Measurements from ENCODE around the gene KCNH2.

The KCNH2 gene

DNA sequence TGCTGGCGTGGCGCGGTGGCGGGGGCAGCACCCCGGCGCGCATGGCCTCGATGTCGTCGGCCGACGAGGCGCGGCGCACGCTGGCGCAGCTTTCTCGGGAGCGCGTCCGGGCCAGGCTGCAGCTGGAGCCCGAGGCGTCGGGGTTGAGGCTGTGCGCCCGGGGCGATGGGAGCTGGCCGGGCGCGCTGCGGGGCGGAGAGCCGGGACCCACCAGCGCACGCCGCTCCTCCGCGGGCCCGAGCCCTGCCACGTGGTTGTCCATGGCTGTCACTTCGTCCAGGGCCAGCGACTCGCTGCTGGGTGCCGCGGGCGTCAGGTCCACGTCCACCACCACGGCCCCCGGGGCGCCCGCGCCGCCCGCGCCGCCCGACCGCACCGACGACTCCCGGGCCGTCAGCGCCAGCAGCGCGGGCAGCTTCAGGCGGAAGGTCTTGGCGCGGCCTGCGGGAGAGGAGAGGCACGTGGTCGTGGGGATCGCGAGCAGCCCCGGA, 20.0 kb downstream of the KCNH2 start:
- no peak for DNase-seq

- DNase-seq, result no peak
Observed at GRCh38 chr7:150957133-150958020, 20.7 kb downstream of the KCNH2 start.

GRCh38 chr7:150956395-150957132, 21.6 kb downstream of the KCNH2 start:
- no peak for DNase-seq

- peak; percentile 41 to 83 for DNase-seq
Observed at GRCh38 chr7:150955519-150956394, 22.4 kb downstream of the KCNH2 start.

DNA sequence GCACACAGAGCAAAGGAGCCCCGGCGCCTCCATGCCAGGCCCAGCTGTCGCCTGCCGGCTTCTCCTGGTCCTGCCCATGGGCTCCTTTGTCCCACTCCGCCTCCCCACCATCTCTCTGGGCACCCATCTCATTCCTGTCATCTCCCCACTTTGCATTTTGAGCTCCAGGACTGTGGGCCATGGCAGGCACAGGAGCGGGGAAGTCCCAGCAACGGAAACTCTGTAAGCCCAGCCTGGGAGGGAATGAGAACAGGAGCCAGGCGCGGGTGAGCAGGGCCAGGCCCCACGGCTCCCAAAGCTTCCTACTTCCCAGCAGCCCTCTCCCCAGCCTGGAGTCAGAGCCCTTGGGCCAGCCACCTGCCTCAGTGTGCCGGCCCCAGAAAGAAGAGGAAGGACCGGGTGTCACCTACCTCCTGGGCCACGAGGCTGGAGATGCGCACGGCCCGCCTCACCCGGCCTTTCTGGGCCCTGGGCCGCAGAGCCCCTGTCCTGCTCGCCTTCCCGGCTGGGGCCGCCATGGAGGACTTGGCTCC, 23.1 kb downstream of the KCNH2 start:
- no peak for DNase-seq

DNA sequence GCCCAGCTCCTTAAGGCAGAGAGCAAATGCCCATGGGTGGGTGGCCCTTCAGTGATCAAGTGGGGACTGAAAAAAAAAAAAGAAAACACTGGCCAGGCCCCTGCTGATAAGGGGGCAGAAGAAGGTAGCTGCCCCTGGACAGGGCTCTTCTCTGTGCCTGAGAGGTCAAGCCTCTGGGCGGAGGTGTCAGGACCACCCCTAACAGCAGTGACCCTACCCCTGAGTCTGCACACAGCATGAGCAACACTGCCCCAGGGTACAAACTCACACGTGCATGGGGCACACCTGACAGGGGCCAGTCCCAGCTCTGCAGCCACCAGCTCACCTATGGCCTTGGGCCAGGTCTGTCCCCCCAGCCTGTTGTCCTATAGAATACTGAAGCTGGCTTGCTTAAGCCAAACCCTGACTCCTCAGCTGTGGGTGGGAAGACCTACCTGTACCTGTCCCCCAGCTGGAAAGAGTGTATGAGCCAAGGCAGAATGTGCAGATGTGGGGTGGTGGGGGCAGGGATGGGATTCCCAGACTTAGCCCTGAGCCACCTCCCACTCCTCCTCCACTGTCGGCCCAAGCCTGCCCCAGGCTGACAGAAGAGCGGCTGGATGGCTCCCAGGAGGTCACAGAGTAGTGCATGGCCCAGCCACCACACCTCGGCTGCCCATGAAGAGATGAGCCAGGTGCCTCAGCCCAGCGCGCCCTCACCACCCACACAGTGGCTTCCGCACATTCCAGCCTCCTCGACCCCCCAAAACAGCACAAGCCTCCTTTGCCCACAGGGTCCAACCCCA, 23.7 kb downstream of the KCNH2 start:
- DNase-seq, result no peak

- DNase-seq, result no peak
Observed at GRCh38 chr7:150953061-150953997, 24.8 kb downstream of the KCNH2 start.

DNA sequence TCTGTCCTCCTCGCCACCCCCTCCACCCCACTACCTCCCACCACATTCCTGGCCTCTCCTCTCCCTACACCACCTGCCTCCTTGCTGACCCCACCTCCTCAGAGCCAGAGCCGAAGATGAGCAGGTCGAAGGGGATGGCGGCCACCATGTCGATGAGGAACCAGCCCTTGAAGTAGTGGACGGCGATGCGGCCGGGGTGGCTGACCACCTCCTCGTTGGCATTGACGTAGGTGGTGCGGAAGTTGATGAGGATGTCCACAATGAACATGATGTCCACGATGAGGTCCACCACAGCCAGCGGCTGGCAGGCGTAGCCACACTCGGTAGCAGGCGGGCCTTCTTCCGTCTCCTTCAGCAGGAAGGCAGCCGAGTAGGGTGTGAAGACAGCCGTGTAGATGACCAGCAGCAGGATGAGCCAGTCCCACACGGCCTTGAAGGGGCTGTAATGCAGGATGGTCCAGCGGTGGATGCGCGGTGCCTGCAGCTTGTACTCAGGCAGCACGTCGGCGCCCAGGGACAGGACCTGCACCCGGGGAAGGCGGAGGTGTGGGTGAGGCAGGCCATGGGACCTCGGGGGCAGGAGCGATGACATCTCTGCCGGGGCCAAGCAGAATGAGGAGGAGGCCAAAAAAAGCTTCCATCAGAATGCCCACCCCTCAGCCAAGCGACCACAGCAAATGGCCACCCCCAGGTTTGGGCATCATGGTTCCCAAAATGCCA, 25.6 kb downstream of the KCNH2 start:
- no peak for DNase-seq

DNA sequence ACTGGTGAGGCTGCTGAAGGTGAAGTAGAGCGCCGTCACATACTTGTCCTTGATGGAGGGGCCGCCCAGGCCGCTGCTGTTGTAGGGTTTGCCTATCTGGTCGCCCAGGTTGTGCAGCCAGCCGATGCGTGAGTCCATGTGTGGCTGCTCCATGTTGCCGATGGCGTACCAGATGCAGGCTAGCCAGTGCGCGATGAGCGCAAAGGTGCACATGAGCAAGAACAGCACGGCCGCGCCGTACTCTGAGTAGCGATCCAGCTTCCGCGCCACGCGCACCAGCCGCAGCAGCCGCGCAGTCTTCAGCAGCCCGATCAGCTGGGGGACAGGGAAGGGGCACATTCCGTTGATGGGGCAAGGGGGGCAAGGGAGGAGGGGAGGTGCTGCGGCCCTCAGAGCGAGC, 26.6 kb downstream of the KCNH2 start:
- no peak for DNase-seq

- DNase-seq, result no peak
Observed at GRCh38 chr7:150951181-150951520, 27.0 kb downstream of the KCNH2 start.

DNA sequence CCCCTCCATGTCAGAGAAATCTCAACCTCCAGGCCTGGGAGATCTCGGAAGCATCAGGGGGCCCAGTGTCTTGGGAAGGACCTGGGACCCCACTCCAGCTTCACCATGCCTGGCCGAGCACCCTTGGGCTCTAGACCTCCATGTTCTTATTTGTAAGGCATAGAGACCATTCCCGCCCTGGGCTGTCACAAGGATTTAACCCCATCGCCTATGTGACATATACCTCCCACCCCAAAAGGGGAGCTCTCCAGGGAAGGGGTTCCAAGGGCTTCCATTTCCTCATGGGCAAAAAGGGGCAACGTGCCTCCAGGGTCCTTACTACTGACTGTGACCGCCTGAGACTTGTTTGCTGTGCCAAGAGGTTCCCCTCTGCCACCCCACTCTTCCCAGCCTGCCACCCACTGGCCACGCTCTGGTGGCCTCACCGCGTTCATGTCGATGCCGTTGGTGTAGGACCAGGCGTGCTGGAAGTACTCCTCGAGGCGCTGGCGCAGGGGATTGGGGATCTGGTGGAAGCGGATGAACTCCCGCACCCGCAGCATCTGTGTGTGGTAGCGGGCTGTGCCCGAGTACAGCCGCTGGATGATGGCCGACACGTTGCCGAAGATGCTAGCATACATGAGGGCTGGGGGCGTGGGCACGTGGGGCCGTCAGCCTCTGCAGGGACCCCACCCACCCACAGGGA, 27.5 kb downstream of the KCNH2 start:
- DNase-seq, result no peak

DNA sequence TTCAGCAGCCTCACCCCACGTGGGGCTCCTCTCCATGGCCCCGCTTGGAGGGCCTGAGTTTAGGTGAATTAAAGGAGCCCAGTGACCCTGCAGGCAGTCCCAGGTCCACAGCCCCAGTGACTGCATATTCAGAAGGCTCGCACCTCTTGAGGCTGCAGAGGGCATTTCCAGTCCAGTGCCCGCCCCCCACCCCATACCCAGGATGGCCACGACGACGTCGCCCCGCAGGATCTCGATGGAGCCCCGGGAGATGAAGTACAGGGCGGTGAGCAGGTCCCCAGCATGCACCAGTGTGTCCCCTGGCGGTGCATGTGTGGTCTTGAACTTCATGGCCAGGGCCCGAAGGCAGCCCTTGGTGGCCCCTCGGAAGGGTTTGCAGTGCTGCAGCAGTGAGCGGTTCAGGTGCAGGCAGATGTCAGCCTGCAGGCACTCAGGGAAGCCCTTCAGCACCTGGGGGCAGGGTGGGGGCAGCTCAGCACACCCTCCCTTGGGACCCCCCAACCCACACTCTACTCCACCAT, 28.1 kb downstream of the KCNH2 start:
- DNase-seq, result no peak

DNA sequence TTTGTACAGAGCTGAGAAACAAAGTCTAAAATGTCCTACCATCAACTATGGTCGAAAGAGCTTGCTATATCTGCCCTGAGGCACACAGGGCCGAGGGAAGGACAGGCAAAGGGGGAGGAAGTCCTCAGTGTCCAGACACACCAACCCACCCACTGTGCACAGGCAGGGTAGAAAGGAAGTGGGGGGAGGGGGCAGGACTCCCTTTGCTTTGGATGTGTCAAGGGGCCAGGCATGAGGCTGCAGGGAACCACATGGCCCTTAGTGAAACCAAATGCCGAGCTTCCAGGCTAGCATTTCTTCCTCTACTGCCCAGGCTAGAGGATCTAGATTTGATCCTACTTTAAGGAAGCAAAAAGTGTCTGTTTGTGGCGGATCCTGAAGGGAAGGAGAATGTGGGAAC, 28.6 kb downstream of the KCNH2 start:
- DNase-seq, result no peak

DNA sequence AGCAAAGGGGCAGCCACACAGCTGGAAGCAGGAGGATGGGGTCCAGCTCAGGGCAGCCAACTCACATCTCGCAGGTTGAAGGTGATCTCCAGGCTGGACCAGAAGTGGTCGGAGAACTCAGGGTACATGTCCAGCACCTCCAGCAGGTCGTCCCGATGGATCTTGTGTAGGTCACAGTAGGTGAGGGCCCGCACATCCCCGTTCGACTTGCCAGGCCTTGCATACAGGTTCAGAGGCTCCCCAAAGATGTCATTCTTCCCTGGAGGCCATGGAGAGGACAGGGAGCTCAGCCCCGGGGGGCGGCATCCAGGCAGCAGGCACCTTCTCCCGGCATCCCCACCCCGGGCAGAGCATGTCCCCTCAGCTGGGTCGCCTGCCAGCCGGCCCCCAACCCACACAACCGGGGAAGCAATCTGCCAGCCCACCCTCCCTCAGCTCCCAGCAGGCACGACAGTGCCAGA, 29.3 kb downstream of the KCNH2 start:
- no peak for DNase-seq

DNA sequence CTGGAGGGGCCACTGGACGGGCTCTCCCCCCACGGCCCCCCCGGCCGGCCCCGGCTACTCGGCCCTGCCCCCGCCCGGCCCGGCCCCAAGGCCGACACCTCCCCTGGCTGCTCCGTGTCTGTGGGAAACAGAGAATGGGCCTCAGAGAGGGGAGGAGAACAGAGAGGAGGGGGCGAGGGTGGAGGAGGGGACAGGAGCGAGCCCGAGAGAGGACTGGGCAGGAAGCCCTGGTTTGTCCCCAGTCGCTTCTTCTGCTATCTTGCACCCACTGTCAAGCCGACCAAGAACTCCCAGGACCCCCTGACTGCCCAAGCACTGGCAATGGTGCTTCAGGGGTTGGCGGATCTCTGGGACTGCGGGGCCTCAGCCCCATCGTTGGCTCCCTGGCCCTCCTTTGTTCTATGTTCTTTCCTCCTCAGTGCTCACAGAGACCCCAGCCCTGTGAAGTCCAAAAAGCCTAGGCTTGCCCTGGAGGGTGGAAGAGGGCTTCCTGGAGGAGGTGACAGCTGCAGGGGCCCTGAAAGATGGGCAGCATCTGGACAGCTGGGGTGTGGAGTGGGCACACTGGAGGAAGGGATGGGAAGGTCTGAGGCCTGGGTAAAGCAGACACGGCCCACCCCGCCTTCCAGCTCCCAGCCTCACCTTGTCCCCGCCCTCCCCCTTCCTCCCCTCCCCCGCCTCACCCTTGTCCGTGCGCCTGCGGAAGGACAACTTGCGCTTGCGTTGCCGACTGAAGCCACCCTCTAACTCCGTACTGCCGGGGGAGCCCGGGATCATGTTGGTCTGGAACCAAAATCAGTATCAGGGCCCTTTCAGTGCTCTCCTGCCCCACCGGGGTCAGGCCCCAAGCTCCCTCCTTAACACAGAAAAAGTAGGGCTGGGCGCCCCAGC, 30.1 kb downstream of the KCNH2 start:
- no peak for DNase-seq

DNA sequence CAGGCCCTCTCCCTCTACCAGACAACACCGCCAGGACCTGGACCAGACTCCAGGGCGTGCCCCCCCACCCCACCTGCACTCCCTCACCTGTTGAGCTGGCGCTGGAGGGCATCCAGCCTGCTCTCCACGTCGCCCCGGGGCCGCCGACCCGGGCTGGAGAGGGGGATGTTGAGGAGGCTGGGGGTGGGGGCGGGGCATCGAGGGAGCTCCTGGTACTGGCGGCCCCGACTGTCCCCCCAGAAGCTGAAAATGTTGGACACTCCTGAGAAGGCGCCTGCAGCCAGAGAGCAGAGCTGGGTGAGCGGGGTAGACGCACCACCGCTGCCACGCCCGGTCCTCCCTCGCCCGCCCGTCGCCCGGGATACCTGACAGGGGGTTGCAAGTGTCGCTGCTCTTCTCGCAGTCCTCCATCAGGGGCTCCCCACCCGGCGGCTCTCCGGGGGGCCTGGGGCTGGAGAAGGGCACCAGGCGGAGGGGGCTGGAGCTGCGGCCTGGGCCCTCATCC, 30.8 kb downstream of the KCNH2 start:
- DNase-seq, result no peak

GRCh38 chr7:150946421-150947240, 31.5 kb downstream of the KCNH2 start:
- DNase-seq, result no peak

All from NCI-H446 (cell line).